K562 (cell line): ENCODE results near the gene LPA. TPM values are rescaled to one million over a fixed set of nuclear protein-coding genes. Genes with fewer than 3 reads are reported as not detected.
"Not testable (repeated sequence)": the region's sequence is repeated elsewhere in the genome, so short reads cannot be mapped to it uniquely, and the experiment has no call there.

Source experiments
- ATAC-seq: fragments of 200-7000 bp; cut with Tn5 transposase; 3 replicates; pipeline ENCODE4 v1.9.1; 2020; ENCODE audit warnings: moderate library complexity
- BruUV-seq: library from RNA; stranded (reverse); fragments of 400-500 nt; replicated peaks from 2 replicates; lab custom pipeline; 2021; lab: Mats Ljungman, UMichigan
- CTCF ChIA-PET: fragments of 300-600 bp; formaldehyde crosslinking; extraction: SDS; loops from one replicate; lab custom pipeline; 2021; ENCODE audit warnings: low intra/inter-chr PET ratio; lab: Yijun Ruan, JAX
- POLR2A ChIA-PET: fragments of 300-600, 350-650 bp; sonication (Branson Sonifier 250); formaldehyde crosslinking; extraction: SDS; loops from one replicate; lab custom pipeline; 2021; ENCODE audit warnings: antibody characterized with exemption, inconsistent platforms; lab: Yijun Ruan, JAX
- DNase-seq, 4 experiments: peaks; one replicate each; pipeline versions ENCODE4 v3.0.0 to v3.0.0-alpha.2; 2011 to 2018; ENCODE audit warnings: low spot score in 3 of 4, mixed read lengths in 3 of 4; ENCODE audit errors: extremely low read depth in 1 of 4
- FAIRE-seq: peaks from 2 replicates; lab custom pipeline; 2011; peaks lifted over from hg19 to GRCh38; lab: Jason Lieb, UNC
- H2AFZ ChIP-seq: 2 replicates; pipeline ENCODE4 v1.6.0; 2011; ENCODE audit warnings: low read depth, low read length, control low read depth, inconsistent platforms
- H3K27ac ChIP-seq: fragments of 200-600 bp; 3 replicates; pipeline ENCODE4 v1.8.0; 2011; ENCODE audit warnings: low read depth, mild to moderate bottlenecking, control low read depth, inconsistent platforms, low read length, moderate library complexity, mixed read lengths; ENCODE audit errors: extremely low read depth
- H3K27me3 ChIP-seq, 2 experiments: fragments of 300-600 bp in 1 of 2; 2 replicates in 1 of 2; 3 replicates in 1 of 2; pipeline versions ENCODE4 v1.6.0 to v1.8.0; 2011; ENCODE audit warnings: inconsistent platforms in 2 of 2, low read length in 2 of 2, mild to moderate bottlenecking in 1 of 2, mixed read lengths in 1 of 2, moderate library complexity in 1 of 2; ENCODE audit not compliant: control insufficient read depth in 2 of 2, insufficient read depth in 2 of 2
- H3K36me3 ChIP-seq: fragments of 300-600 bp; 3 replicates; pipeline ENCODE4 v1.8.0; 2011; ENCODE audit warnings: mild to moderate bottlenecking, low read length, inconsistent platforms; ENCODE audit not compliant: control insufficient read depth, insufficient read depth
- H3K4me1 ChIP-seq, 2 experiments: fragments of 200-600 bp in 1 of 2; replicated peaks in 1 of 2; 2 replicates in 1 of 2; 3 replicates in 1 of 2; pipeline versions ENCODE4 v1.5.1 to v1.8.0; 2011; ENCODE audit warnings: inconsistent platforms in 2 of 2, low read length in 2 of 2, mild to moderate bottlenecking in 1 of 2, mixed read lengths in 1 of 2, moderate library complexity in 1 of 2; ENCODE audit not compliant: control insufficient read depth in 2 of 2, insufficient read depth in 2 of 2
- H3K4me2 ChIP-seq: 2 replicates; pipeline ENCODE4 v1.6.1; 2011; ENCODE audit warnings: low read length, control low read depth, inconsistent platforms, mixed read lengths; ENCODE audit not compliant: insufficient read depth
- H3K4me3 ChIP-seq: fragments of 200-600 bp; sonication (generic), shearing (Covaris generic); 2 replicates; pipeline ENCODE4 v1.5.1; 2016; ENCODE audit warnings: control low read depth, inconsistent platforms
- H3K79me2 ChIP-seq: fragments of 200-600 bp; 3 replicates; pipeline ENCODE4 v1.8.0; 2011; ENCODE audit warnings: low read length, inconsistent platforms; ENCODE audit not compliant: control insufficient read depth, insufficient read depth
- H3K9ac ChIP-seq, 2 experiments: 2 replicates each; pipeline versions ENCODE4 v1.6.0 to v1.6.1; 2011; ENCODE audit warnings: low read depth in 2 of 2, low read length in 2 of 2, control low read depth in 1 of 2, inconsistent platforms in 1 of 2, mild to moderate bottlenecking in 1 of 2, mixed read lengths in 1 of 2; ENCODE audit not compliant: insufficient read depth in 1 of 2
- H3K9me1 ChIP-seq: one replicate; pipeline ENCODE4 v1.6.0; 2011; ENCODE audit warnings: inconsistent platforms, mild to moderate bottlenecking, low read length, moderate library complexity; ENCODE audit not compliant: control insufficient read depth, insufficient read depth
- H3K9me3 ChIP-seq: replicated peaks from 2 replicates; pipeline ENCODE4 v1.5.1; 2011; ENCODE audit warnings: low read depth, low read length, inconsistent platforms; ENCODE audit not compliant: control insufficient read depth, insufficient read depth
- H4K20me1 ChIP-seq: replicated peaks from 2 replicates; pipeline ENCODE4 v1.6.1; 2011; ENCODE audit warnings: low read length, inconsistent platforms, mixed read lengths; ENCODE audit not compliant: control insufficient read depth, insufficient read depth
- DMBX1 ChIP-seq: fragments of 250-450 bp; sonication (Bioruptor Pico); IDR thresholded peaks from 2 replicates; pipeline ENCODE4 v1.8.0; 2022; ENCODE audit warnings: inconsistent platforms, mild to moderate bottlenecking, moderate library complexity, borderline replicate concordance
- DPF2 ChIP-seq: fragments of 450-650 bp; IDR thresholded peaks from 2 replicates; pipeline ENCODE4 v1.6.1; 2016
- MNT ChIP-seq, 2 experiments: fragments of 450-650 bp; conservative IDR thresholded peaks; 2 replicates each; pipeline ENCODE4 v1.6.1; 2017; ENCODE audit warnings: mild to moderate bottlenecking in 2 of 2, moderate library complexity in 2 of 2
- MTA2 ChIP-seq: fragments of 450-650 bp; IDR thresholded peaks from 2 replicates; pipeline ENCODE4 v1.6.1; 2016; ENCODE audit warnings: low read depth
- NCOR1 ChIP-seq: fragments of 450-650 bp; IDR thresholded peaks from 2 replicates; pipeline ENCODE4 v1.6.1; 2016; ENCODE audit warnings: mild to moderate bottlenecking, moderate library complexity
- PHB2 ChIP-seq: fragments of 450-650 bp; IDR thresholded peaks from 2 replicates; pipeline ENCODE4 v1.6.1; 2017; ENCODE audit warnings: low read depth
- POLR2AphosphoS5 ChIP-seq: IDR thresholded peaks from 2 replicates; pipeline ENCODE4 v1.6.1; 2011; ENCODE audit warnings: mild to moderate bottlenecking, low read depth, low read length, moderate library complexity; ENCODE audit not compliant: control insufficient read depth, insufficient read depth
- SMARCC2 ChIP-seq: fragments of 450-650 bp; IDR thresholded peaks from 2 replicates; pipeline ENCODE4 v1.6.1; 2017; ENCODE audit warnings: antibody characterized with exemption, moderate library complexity, mild to moderate bottlenecking, low read depth
- TRIM24 ChIP-seq, 2 experiments: fragments of 450-650 bp; IDR thresholded peaks; 2 replicates each; pipeline ENCODE4 v1.6.1; 2016
- ZBTB2 ChIP-seq: fragments of 450-650 bp; IDR thresholded peaks from 2 replicates; pipeline ENCODE4 v1.6.1; 2016; ENCODE audit warnings: antibody characterized with exemption
- ZNF592 ChIP-seq: fragments of 450-650 bp; IDR thresholded peaks from 2 replicates; pipeline ENCODE4 v1.6.1; 2017; ENCODE audit warnings: antibody characterized with exemption, mild to moderate bottlenecking
- in situ Hi-C: fragments of 300-500 bp; cut with MboI; formaldehyde crosslinking; loops from 4 replicates; pipeline ENCODE4 v1.15.0; 2018; ENCODE audit warnings: inconsistent platforms, mixed read lengths
- intact Hi-C: fragments of 100-400 bp; cut with micrococcal nuclease; formaldehyde crosslinking; loops from 2 replicates; pipeline ENCODE4 v1.14.2; 2022
- polyA plus RNA-seq, 8 experiments: library from polyadenylated mRNA; depleted of rRNA in 4 of 8; stranded (reverse) in 5 of 8; unstranded in 3 of 8; fragments of >200 nt; fragmentation: Nextera tagmentation in 2 of 8; fragmentation: Illumina TruSeq in 1 of 8; extraction: Ambion mirVana in 2 of 8; extraction: Trizol in 1 of 8; gene quantifications; 2 replicates each; pipeline versions ENCODE4 v1.2.1 to v1.2.3, GENCODE V29; 2011 to 2014; ENCODE audit warnings: inconsistent platforms in 1 of 8, missing spikeins in 1 of 8
- total RNA-seq, 7 experiments: library from RNA; depleted of rRNA in 6 of 7; stranded (reverse); fragments of >200 nt in 6 of 7; fragmentation: Illumina TruSeq in 2 of 7; extraction: Trizol in 2 of 7; gene quantifications; 2 replicates each; pipeline versions ENCODE4 v1.2.1 to v1.2.3, GENCODE V29; 2011 to 2021; ENCODE audit warnings: low replicate concordance in 1 of 7

The LPA gene
- total and polyA plus RNA-seq, 9 of the 15 experiments (the other 6 are each of a cell fraction or from before 2014, with no cell fraction given): 0.01 to 0.18 (median 0.07) TPM; not detected in 6

GRCh38 chr6:160573943-160574342, 90.1 kb downstream of the LPA start (continued):
- TF ChIP-seq ZNF592: peak; percentile 76

- Histone ChIP-seq H3K4me1 (peaks cover 15 to 21% of the 10 kb centered on the region in 2 experiments; a peak in 3 of 5 replicates), H3K9ac (peak overlapping the region in 1 of 2 experiments; percentile 7; a peak in 1 of 4 replicates), H3K27ac (peak overlapping the region; percentile 35), H3K4me2 (peak overlapping the region; percentile 53), H2AFZ (peak overlapping the region; percentile 72)
- H3K9me3 ChIP-seq, BruUV-seq, H4K20me1 ChIP-seq, CTCF ChIA-PET, intact Hi-C loops, H3K4me3 ChIP-seq, in situ Hi-C loops, H3K79me2 ChIP-seq, H3K9me1 ChIP-seq, H3K27me3 ChIP-seq, H3K36me3 ChIP-seq: not testable (repeated sequence)
- POLR2A ChIA-PET: interaction anchor here (0.6 kb wide), 1 partner anchor 32 kb away, joined by 6 read pairs; no protein-coding TSS in a partner anchor
- ATAC-seq: peak; percentile 98
- FAIRE-seq: peak; percentile 85
- peak; percentile 16 to 90 (median 56) for DNase-seq
- TF ChIP-seq SMARCC2 (peak; percentile 79; the same call in 1 of the 2 replicates), NCOR1 (peak; percentile 96), TRIM24 (IDR thresholded peaks at IDR 0.05) (peak; percentile 93 to 94), DMBX1 (CRISPR knock-in tag) (peak; percentile 49; the same call in 1 of the 2 replicates), PHB2 (peak; percentile 79; the same call in 1 of the 2 replicates), POLR2AphosphoS5 (peak; percentile 91), DPF2 (peak; percentile 96), ZBTB2 (peak; percentile 46; the same call in 1 of the 2 replicates), MTA2 (peak; percentile 89), MNT (conservative IDR thresholded peaks at IDR 0.05) (peak in 1 of 2 experiments; percentile 31; a peak in 1 of 4 replicates)
These were observed 92.9 kb downstream of the LPA start for GRCh38 chr6:160571201-160571600.
